Heart right ventricle (tissue), 16 donors: Measurements from ENCODE around the gene SBF2. TPM values are rescaled to one million over a fixed set of nuclear protein-coding genes. Genes with fewer than 3 reads are reported as not detected.
A peak's percentile ranks its signal among the peaks of the same experiment; 100 is the strongest.

Source experiments
- ATAC-seq, 8 donors: fragments of 200-7000 bp; cut with Tn5 transposase; one replicate each; pipeline ENCODE4 v1.9.1; 2020; ENCODE audit warnings: mild to moderate bottlenecking in 8 of 8, moderate library complexity in 8 of 8, moderate number of reproducible peaks in 1 of 8
- DNase-seq, 2 donors: peaks; one replicate each; pipeline ENCODE4 v3.0.0-alpha.2; 2020
- H3K27ac ChIP-seq, 10 donors: fragments of 200-600 bp; sonication (generic) in 2 of 10; one replicate each; pipeline versions ENCODE4 v1.5.0 to v1.8.0; 2020 to 2022; ENCODE audit warnings: mild to moderate bottlenecking in 3 of 10
- H3K27me3 ChIP-seq, 7 donors: fragments of 200-600 bp; one replicate each; pipeline ENCODE4 v1.8.0; 2021 to 2022; ENCODE audit warnings: mild to moderate bottlenecking in 2 of 7
- H3K36me3 ChIP-seq, 9 donors: fragments of 200-600 bp; sonication (generic) in 1 of 9; one replicate each; pipeline versions ENCODE4 v1.5.0 to v1.8.0; 2020 to 2022; ENCODE audit warnings: mild to moderate bottlenecking in 2 of 9
- H3K4me1 ChIP-seq, 9 donors: fragments of 200-600 bp; sonication (generic) in 1 of 9; one replicate each; pipeline versions ENCODE4 v1.5.0 to v1.8.0; 2020 to 2022; ENCODE audit warnings: mild to moderate bottlenecking in 4 of 9
- H3K4me3 ChIP-seq, 10 donors: fragments of 200-600 bp; sonication (generic) in 2 of 10; one replicate each; pipeline versions ENCODE4 v1.5.0 to v1.8.0; 2020 to 2022; ENCODE audit warnings: mild to moderate bottlenecking in 7 of 10, moderate library complexity in 2 of 10
- H3K9me3 ChIP-seq, 11 donors: fragments of 200-600 bp in 10 of 11; sonication (generic) in 2 of 11; one replicate each; pipeline versions ENCODE4 v1.5.0 to v1.8.0; 2013 to 2022; ENCODE audit warnings: mild to moderate bottlenecking in 2 of 11, control low read depth in 1 of 11, moderate library complexity in 1 of 11
- WGBS, 2 donors: extraction: QIAGEN DNeasy Blood & Tissue Kit; methylation state at CpG; one replicate each; pipeline ENCODE4 v1.1.7; 2013; ENCODE audit warnings: inconsistent platforms in 1 of 2; 5-methylcytosine and 5-hydroxymethylcytosine counted together
- intact Hi-C, 10 donors: fragments of 100-400 bp; cut with DNase I; formaldehyde crosslinking; loops; one replicate each; pipeline versions ENCODE4 v1.11.1 to v1.14.2; 2022
- polyA plus RNA-seq, 2 donors: library from polyadenylated mRNA; stranded (reverse); fragments of 200-250 nt; gene quantifications; one replicate each; pipeline ENCODE4 v1.2.3, GENCODE V29; 2013
- total RNA-seq, 10 donors: library from RNA; stranded (reverse); fragmentation: NEBNext Ultra II Directional in 3 of 10; extraction: Animal tissue kit (Norgen Biotek cat#: 25700) in 3 of 10; gene quantifications; one replicate each; pipeline versions ENCODE4 v1.2.1 to v1.2.4, GENCODE V29; 2021 to 2023
- TF ChIP-seq, protein P1 (sequence below), 9 donors: fragments of 200-600 bp; sonication (generic) in 2 of 9; IDR thresholded peaks; one replicate each; pipeline versions ENCODE4 v1.5.0 to v1.8.0; 2021 to 2022; ENCODE audit warnings: antibody characterized with exemption in 9 of 9, mild to moderate bottlenecking in 5 of 9, moderate library complexity in 1 of 9
- donor health status: Arrhythmogenic right ventricular cardiomyopathy.
- donor health status: ischemic (EF 13 %, LVEDD 7.1; RV severe dilation, severe dysfunction).
- donor health status: healthy with polysubstance abuse.
- donor health status: DM: no; HTN: yes; CAD: no.
- donor health status: DM: no; HTN: no; CAD: no.
- donor health status: ischemic (EF 25% LVEDD 6.9; RV normal size, moderate dysfunction).
- donor health status: ischemic (EF 25% LVEDD 5.7; RV mildly dilated, moderate dysfunction).
- donor health status: healthy.
- donor health status: DM: yes; HTN: yes; CAD: no.
- donor health status: Ischemic cardiomyopathy.
- donor health status: ischemic (EF 35%, LVEDD 5.7; RV mildly dilated, moderate dysfunction).
- donor health status: nonischemic (EF 11% LVEDD 7.7; RV severe dilation, severe dysfunction).
- donor health status: DM: yes; HTN: yes; CAD: no.
- donor health status: PGD.
- donor health status: ischemic (EF 29% LVEDD 5.4; RV normal size, mild dysfunction).
- donor health status: nonischemic (EF 23%, LVEDD 6.1; RV moderate dilation, normal function).

SBF2 gene
- total and polyA plus RNA-seq, 12 donors, result 8.9 to 27.1 (median 21.2) TPM

DNA sequence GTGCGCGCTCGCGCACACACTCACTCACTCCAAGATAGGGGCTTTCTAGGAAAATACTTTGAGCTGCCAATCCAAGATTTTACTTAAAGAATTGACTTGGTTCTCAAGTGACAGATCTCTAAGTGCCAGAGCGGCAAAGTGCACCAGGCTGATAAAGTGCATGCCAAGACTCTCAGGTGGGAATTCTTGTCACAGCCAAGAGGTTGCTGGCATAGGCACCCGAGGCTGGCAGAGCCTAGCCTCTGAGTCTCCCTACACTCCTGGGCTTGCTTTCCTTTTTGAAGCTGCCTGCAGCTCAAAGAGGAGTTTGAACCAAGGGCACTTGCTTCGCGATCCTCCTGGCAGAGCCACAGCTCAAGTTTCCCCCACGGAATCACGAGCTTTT lies 8.3 kb upstream of the SBF2 start:
- Histone ChIP-seq H3K9me3 (no peaks in the 10 kb centered on the region), H3K27ac (peak overlapping the region; percentile 73 to 92 (median 86)), H3K4me3 (peak overlapping the region; percentile 59 to 89 (median 76)), H3K27me3 (peaks cover 0 to 16% (median 0%) of the 10 kb centered on the region in 7 donors), H3K4me1 (peaks cover 15 to 50% (median 38%) of the 10 kb centered on the region in 9 donors), H3K36me3 (peaks cover 0 to 13% (median 0%) of the 10 kb centered on the region in 9 donors)
- TF ChIP-seq, protein P1, sequence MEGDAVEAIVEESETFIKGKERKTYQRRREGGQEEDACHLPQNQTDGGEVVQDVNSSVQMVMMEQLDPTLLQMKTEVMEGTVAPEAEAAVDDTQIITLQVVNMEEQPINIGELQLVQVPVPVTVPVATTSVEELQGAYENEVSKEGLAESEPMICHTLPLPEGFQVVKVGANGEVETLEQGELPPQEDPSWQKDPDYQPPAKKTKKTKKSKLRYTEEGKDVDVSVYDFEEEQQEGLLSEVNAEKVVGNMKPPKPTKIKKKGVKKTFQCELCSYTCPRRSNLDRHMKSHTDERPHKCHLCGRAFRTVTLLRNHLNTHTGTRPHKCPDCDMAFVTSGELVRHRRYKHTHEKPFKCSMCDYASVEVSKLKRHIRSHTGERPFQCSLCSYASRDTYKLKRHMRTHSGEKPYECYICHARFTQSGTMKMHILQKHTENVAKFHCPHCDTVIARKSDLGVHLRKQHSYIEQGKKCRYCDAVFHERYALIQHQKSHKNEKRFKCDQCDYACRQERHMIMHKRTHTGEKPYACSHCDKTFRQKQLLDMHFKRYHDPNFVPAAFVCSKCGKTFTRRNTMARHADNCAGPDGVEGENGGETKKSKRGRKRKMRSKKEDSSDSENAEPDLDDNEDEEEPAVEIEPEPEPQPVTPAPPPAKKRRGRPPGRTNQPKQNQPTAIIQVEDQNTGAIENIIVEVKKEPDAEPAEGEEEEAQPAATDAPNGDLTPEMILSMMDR (IDR thresholded peaks at IDR 0.05), result no peak
- ATAC-seq (peak in 4 of 8 donors; percentile 0 to 2 (median 1)), DNase-seq (no peak)
- WGBS, 2 donors, result 26 to 34% methylated on average over 10 of the region's 10 CpGs
- intact Hi-C loops, result loop anchor here in 7 of 10 donors (10.0 kb wide), 6 partner anchors 62 to 688 kb away; no protein-coding TSS in a partner anchor

DNA sequence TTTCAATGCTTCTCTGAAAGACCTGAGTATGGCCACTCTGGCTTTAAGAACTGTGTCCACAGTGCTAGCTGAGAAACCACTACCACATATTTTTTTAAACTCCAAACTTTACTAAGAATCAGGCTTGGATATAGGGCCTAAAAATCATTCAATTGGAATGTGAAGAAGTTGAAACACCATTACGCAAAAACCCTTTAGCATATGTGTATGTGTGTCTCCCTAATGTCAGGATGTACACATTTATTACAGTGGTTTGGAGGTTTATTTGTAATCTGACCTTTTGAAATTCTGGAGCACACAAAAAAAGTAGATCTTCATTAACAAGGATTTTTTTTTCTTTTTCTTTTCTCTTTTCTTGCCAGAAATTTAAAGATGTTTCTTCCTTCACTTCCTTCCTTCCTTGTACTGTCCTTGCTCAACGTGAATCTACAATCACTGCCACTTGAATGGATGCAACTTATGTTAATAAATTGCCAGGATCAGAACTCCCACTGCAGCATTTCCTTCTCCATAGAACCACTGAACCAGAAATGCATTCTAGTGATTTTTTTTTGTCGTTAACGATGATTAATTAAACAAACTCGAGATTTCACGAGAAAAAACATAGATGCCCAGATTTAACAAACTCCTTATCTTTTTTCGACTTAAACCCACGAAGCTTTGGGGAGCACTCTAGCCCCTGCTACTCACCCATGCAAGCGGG lies 7.8 kb upstream of the SBF2 start:
- Histone ChIP-seq H3K27me3 (peaks cover 0 to 15% (median 0%) of the 10 kb centered on the region in 7 donors), H3K27ac (peak overlapping the region in 9 of 10 donors; percentile 83 to 92 (median 86)), H3K36me3 (peaks cover 0 to 8% (median 0%) of the 10 kb centered on the region in 9 donors), H3K4me1 (peaks cover 14 to 44% (median 32%) of the 10 kb centered on the region in 9 donors), H3K9me3 (no peaks in the 10 kb centered on the region), H3K4me3 (peak overlapping the region in 9 of 10 donors; percentile 59 to 89 (median 73))
- intact Hi-C loops, result loop anchor here in 7 of 10 donors (10.0 kb wide), 6 partner anchors 63 to 687 kb away; no protein-coding TSS in a partner anchor
- TF ChIP-seq, protein P1 (IDR thresholded peaks at IDR 0.05), result no peak
- WGBS, 2 donors, result 49 to 58% methylated on average over 9 of the region's 9 CpGs
- DNase-seq (no peak), ATAC-seq (no peak)

DNA sequence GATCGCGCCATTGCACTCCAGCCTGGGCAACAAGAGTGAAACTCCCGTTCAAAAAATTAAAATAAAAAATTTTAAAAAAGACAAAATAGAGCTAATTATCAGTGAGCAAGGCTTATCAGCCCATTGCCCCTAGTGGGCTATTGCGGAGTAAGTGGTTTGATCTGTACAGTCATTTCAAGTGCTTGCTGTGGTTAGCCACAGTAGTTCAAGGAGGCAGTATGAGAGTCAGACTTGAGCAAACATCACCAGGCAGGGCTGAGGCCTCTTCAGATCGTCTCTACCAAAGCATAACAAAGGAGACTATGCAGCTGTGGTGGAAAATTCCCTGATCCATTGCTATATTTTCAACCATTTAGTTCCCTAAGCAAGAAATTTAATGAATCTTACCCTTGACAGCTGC lies 4.3 kb upstream of the SBF2 start:
- H3K4me1 ChIP-seq, result peaks cover 4 to 34% (median 17%) of the 10 kb centered on the region in 9 donors
- DNase-seq (no peak), ATAC-seq (no peak)
- TF ChIP-seq, protein P1 (IDR thresholded peaks at IDR 0.05), result no peak
- H3K36me3 ChIP-seq, result no peaks in the 10 kb centered on the region
- no peaks in the 10 kb centered on the region for H3K27me3 ChIP-seq
- WGBS, 2 donors, result 88 to 95% methylated on average over 5 of the region's 5 CpGs
- no peak overlapping the region for H3K4me3 ChIP-seq
- H3K9me3 ChIP-seq, result no peaks in the 10 kb centered on the region
- H3K27ac ChIP-seq, result no peak overlapping the region
- intact Hi-C loops, result no loop called here

DNA sequence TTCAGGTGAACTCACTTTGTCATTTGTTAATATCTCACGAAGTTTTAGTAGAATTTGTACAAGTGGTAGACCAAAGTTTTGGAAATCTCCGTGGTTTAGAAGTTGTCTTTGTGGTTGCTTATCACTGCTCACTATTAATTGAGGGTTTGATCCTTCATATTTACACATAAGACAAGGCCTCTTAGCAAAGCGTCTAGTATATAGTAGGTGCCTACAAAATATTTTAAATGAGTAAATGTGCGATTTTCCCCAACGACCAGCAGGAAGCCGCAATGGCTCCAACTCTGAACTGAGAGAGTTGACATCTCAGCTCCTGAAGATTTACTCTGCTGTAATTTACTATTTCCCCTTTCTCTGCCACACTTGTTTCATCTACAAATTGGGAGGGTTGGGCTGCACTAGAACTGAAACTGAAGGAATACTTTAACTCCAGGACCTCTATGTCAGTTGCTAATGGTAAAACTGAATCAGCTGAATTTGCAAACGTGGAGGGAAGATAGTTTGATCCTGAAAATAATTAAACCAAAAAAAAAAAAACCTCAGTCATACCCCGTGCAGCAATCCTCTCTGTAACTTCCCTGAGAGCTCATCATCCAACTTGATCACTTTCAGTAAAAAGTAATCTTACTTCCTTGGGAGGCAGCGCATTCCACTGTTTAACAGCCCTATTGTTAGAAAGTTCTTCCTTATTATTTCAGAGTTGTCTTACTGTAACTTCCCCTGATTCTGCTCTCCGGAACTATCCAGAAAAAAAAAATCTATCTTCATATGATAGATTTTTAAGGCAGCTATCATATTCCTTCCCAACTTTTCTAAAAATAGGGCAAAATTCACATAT lies 1.3 kb upstream of the SBF2 start:
- H3K9me3 ChIP-seq, result no peaks in the 10 kb centered on the region
- TF ChIP-seq, protein P1 (IDR thresholded peaks at IDR 0.05), result no peak
- DNase-seq (no peak), ATAC-seq (no peak)
- H3K36me3 ChIP-seq, result no peaks in the 10 kb centered on the region
- peak overlapping the region in 9 of 10 donors; percentile 94 to 99 (median 97) for H3K27ac ChIP-seq
- peaks cover 0 to 49% (median 24%) of the 10 kb centered on the region in 9 donors for H3K4me1 ChIP-seq
- H3K4me3 ChIP-seq, result peak overlapping the region; percentile 70 to 99 (median 94)
- no peaks in the 10 kb centered on the region for H3K27me3 ChIP-seq
- WGBS, 2 donors, result 56 to 59% methylated on average over 10 of the region's 10 CpGs
- intact Hi-C loops, result no loop called here
